ENCODE measurements around the gene USH2A. TPM values are rescaled to one million over a fixed set of nuclear protein-coding genes. Genes with fewer than 3 reads are reported as not detected.

USH2A gene
- total RNA-seq, 4 donors from 2014 or later, result under 0.01 to 1.0 (median under 0.01) TPM; not detected in 1

DNA sequence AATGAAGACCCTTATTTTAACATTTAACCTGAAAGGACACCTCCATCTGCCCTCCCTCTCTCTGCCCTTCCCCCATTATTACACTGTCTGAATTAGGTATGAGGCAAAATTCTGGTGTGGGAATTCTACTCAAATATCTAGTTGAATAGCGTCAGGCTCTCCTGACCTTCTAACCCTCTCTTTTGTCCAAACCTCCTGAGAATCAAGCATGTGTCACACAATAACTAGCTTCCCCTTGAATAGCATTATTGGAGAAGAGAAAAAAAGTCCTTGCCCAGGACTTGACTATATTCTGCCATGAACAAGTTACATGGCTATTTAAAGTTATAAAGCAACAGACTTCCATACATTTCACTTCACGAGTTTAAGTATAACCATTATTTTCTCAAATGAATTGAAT lies 35.5 kb downstream of the USH2A start:
- TF ChIP-seq EP300 (IDR thresholded peaks at IDR 0.05), result no peak
- 49 to 56% methylated on average over 2 of the region's 2 CpGs for WGBS, 2 donors
- Histone ChIP-seq H3K36me3 (no peaks in the 10 kb centered on the region), H3K4me3 (no peak overlapping the region), H3K9me3 (no peaks in the 10 kb centered on the region), H3K27me3 (no peaks in the 10 kb centered on the region), H3K27ac (no peak overlapping the region), H3K4me1 (no peaks in the 10 kb centered on the region)
- no peak for DNase-seq (ENCODE audit: low spot score in 2 of 2)

DNA sequence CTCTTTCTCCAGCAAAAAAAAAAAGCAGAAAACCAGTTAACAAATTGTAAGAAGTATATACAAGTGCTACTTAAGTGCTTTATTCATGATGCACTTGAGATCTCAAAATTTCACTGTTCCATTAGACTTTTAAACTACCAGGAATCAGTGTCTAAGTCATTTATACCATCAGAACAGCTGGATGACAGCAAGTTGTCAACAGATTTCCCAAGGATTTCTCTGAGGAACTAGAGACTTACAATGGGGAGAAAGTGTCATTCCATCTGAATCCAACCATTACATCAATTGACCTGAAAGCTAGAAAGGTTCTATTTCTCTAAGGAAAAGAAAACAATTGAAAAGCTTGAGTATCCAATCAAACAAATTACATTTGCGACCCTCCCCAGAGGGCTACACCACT lies 43.8 kb downstream of the USH2A start:
- no peaks in the 10 kb centered on the region for H3K27me3 ChIP-seq
- H3K4me3 ChIP-seq, result no peak overlapping the region
- TF ChIP-seq POLR2A (IDR thresholded peaks at IDR 0.05), result no peak
- TF ChIP-seq, protein P1, sequence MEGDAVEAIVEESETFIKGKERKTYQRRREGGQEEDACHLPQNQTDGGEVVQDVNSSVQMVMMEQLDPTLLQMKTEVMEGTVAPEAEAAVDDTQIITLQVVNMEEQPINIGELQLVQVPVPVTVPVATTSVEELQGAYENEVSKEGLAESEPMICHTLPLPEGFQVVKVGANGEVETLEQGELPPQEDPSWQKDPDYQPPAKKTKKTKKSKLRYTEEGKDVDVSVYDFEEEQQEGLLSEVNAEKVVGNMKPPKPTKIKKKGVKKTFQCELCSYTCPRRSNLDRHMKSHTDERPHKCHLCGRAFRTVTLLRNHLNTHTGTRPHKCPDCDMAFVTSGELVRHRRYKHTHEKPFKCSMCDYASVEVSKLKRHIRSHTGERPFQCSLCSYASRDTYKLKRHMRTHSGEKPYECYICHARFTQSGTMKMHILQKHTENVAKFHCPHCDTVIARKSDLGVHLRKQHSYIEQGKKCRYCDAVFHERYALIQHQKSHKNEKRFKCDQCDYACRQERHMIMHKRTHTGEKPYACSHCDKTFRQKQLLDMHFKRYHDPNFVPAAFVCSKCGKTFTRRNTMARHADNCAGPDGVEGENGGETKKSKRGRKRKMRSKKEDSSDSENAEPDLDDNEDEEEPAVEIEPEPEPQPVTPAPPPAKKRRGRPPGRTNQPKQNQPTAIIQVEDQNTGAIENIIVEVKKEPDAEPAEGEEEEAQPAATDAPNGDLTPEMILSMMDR (IDR thresholded peaks at IDR 0.05), result no peak
- TF ChIP-seq EP300 (IDR thresholded peaks at IDR 0.05), result no peak
- H3K4me1 ChIP-seq, result no peaks in the 10 kb centered on the region
- WGBS, 2 donors, result 80 to 95% methylated on average over 1 of the region's 1 CpG
- no peak for DNase-seq (ENCODE audit: low spot score in 2 of 2)
- H3K36me3 ChIP-seq, result no peaks in the 10 kb centered on the region
- no peaks in the 10 kb centered on the region for H3K9me3 ChIP-seq
- no peak overlapping the region for H3K27ac ChIP-seq

DNA sequence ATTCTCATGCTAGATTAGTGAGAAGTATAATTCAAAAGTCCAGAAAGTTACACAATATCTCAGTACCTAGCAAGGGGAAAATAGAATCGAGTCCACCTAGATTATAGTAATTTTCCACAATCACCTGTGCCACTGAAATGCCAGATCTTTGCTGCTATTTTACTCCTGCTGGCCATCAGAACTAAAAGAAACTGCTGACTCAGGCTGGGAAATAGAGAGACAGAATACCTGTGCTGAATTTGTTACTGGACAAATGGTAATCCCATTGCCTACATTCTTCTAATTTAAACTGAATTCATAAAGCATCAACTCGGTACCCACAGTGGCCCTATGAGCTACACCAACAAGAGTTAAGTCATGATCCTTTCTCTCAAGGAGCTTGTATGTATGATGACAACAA lies 55.0 kb downstream of the USH2A start:
- Histone ChIP-seq H3K27ac (no peak overlapping the region), H3K36me3 (no peaks in the 10 kb centered on the region), H3K4me3 (no peak overlapping the region), H3K9me3 (no peaks in the 10 kb centered on the region), H3K4me1 (no peaks in the 10 kb centered on the region), H3K27me3 (no peaks in the 10 kb centered on the region)
- TF ChIP-seq EP300 (IDR thresholded peaks at IDR 0.05) (no peak), POLR2A (IDR thresholded peaks at IDR 0.05) (no peak)
- TF ChIP-seq, protein P1 (IDR thresholded peaks at IDR 0.05), result no peak
- DNase-seq (ENCODE audit: low spot score in 2 of 2), result no peak
- 88 to 89% methylated on average over 2 of the region's 2 CpGs for WGBS, 2 donors

DNA sequence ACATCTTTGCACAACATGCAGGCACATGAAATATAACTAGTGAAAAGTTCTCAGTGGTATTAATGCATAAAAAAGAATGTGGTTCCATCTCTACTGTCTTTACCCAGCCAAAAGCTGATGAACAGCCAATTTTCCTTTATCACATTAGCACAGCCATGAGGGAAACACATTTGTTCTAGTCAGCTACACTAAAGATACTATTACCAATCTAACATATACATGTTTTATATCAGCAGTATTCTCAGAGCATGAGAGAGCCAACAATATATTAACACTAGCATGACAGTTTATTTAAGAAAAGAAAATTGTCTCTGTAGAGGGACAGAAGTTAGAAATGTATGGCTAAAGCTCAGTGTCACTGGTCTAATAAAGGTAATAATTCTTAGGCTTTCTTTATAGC lies 56.3 kb downstream of the USH2A start:
- Histone ChIP-seq H3K27ac (no peak overlapping the region), H3K27me3 (no peaks in the 10 kb centered on the region), H3K36me3 (no peaks in the 10 kb centered on the region), H3K4me3 (no peak overlapping the region), H3K9me3 (no peaks in the 10 kb centered on the region), H3K4me1 (no peaks in the 10 kb centered on the region)
- DNase-seq (ENCODE audit: low spot score in 2 of 2), result no peak
- TF ChIP-seq EP300 (IDR thresholded peaks at IDR 0.05) (no peak), POLR2A (IDR thresholded peaks at IDR 0.05) (no peak)
- TF ChIP-seq, protein P1 (IDR thresholded peaks at IDR 0.05), result no peak

DNA sequence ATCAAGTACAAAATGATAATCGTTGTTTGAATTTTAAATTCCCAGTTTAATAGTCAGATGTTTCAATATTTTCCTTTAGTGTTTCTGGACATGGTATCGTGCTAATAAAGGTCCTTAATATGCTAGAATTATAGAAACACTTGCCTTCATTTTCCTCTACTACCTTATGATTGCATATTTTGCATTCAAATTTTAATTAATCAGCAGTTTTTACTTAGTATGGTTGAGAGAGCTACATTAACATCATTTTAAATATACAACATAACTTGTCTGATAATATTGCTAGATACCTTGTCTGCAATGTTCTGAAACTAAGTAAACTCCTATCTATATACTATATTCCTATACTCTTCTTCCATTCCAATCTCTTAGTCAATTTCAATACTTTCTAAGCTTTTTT lies 66.3 kb downstream of the USH2A start:
- WGBS, 2 donors, result 83% methylated on average over 2 of the region's 2 CpGs

More for the DNA sequence above, 66.3 kb downstream of the USH2A start:
- no peaks in the 10 kb centered on the region for H3K4me1 ChIP-seq
- DNase-seq (ENCODE audit: low spot score in 2 of 2), result no peak
- H3K9me3 ChIP-seq, result peaks cover 0 to 10% (median 0%) of the 10 kb centered on the region in 4 donors
- no peak overlapping the region for H3K27ac ChIP-seq
- H3K4me3 ChIP-seq, result no peak overlapping the region
- H3K36me3 ChIP-seq, result no peaks in the 10 kb centered on the region
- H3K27me3 ChIP-seq, result no peaks in the 10 kb centered on the region
- TF ChIP-seq EP300 (IDR thresholded peaks at IDR 0.05), result no peak
- TF ChIP-seq, protein P1 (IDR thresholded peaks at IDR 0.05), result no peak
- no peak for TF ChIP-seq POLR2A (IDR thresholded peaks at IDR 0.05)

Data from tibial nerve (tissue), 4 donors.